ENCODE data around the gene SPANXC. TPM values are rescaled to one million over a fixed set of nuclear protein-coding genes. Genes with fewer than 3 reads are reported as not detected.

The SPANXC gene
- total and polyA plus RNA-seq, 2 of the 8 experiments (the other 6 are each of a cell fraction or from before 2014, with no cell fraction given), result not detected

GRCh38 chrX:141221611-141222010 is 20.7 kb downstream of the SPANXC start:
- 96% methylated on average over 2 of the region's 2 CpGs; no CpG with 5 or more reads in 1 of the 2 experiments for WGBS, 2 experiments (ENCODE audit: extremely low coverage in 1 of 2, insufficient coverage in 1 of 2, insufficient read length in 1 of 2, insufficient replicate concordance in 2 of 2, low coverage in 1 of 2, low lambda C conversion rate in 2 of 2, missing lambda C conversion rate in 1 of 2)

More at GRCh38 chrX:141221611-141222010, 20.7 kb downstream of the SPANXC start:
- Histone ChIP-seq H2BK120ac (replicated peaks; ENCODE audit: low read depth, low read length) (no peak overlapping the region), H3K9me3 (ENCODE audit: insufficient read depth in 2 of 2, low read depth in 1 of 2, low read length in 1 of 2) (no peaks in the 10 kb centered on the region), H3K23ac (ENCODE audit: insufficient read length) (no peak overlapping the region), H4K5ac (ENCODE audit: insufficient read length, low read depth, low read length) (no peak overlapping the region), H3K56ac (replicated peaks; ENCODE audit: insufficient read length, low read depth, low read length) (no peak overlapping the region), H2AFZ (ENCODE audit: low read length) (no peak overlapping the region), H4K91ac (replicated peaks; ENCODE audit: insufficient read length, low read length) (no peak overlapping the region), H4K8ac (ENCODE audit: extremely low read depth, insufficient read depth, low read length) (no peak overlapping the region), H3K4me1 (replicated peaks in 1 of 4; ENCODE audit: control insufficient read depth in 3 of 4, insufficient read depth in 4 of 4, low read length in 3 of 4) (no peaks in the 10 kb centered on the region), H3K36me3 (ENCODE audit: control insufficient read depth in 2 of 4, insufficient read depth in 4 of 4, low read length in 3 of 4) (no peaks in the 10 kb centered on the region), H3K14ac (ENCODE audit: insufficient read length) (no peak overlapping the region), H3K27me3 (replicated peaks in 1 of 4; ENCODE audit: control insufficient read depth in 3 of 4, extremely low read depth in 1 of 4, insufficient read depth in 3 of 4, low read length in 3 of 4) (no peaks in the 10 kb centered on the region), H4K20me1 (replicated peaks in 1 of 2; ENCODE audit: control insufficient read depth in 1 of 2, insufficient read depth in 2 of 2, low read length in 2 of 2) (no peaks in the 10 kb centered on the region), H2BK12ac (ENCODE audit: low read depth, low read length) (no peak overlapping the region), H3K79me1 (ENCODE audit: low read depth, low read length) (no peaks in the 10 kb centered on the region), H3K79me2 (ENCODE audit: control insufficient read depth in 1 of 2, insufficient read depth in 2 of 2, low read length in 2 of 2) (no peaks in the 10 kb centered on the region), H3K4me3 (ENCODE audit: extremely low read depth in 1 of 4, insufficient read depth in 2 of 4, low read depth in 3 of 4, low read length in 4 of 4) (no peak overlapping the region), H2BK5ac (ENCODE audit: low read depth, low read length) (no peak overlapping the region), H3K4ac (replicated peaks; ENCODE audit: insufficient read length, low read depth, low read length) (no peak overlapping the region), H2BK20ac (ENCODE audit: low read length) (no peak overlapping the region), H3K27ac (ENCODE audit: low read depth, low read length) (no peak overlapping the region), H2AK5ac (ENCODE audit: low read depth, low read length) (no peak overlapping the region), H3K23me2 (ENCODE audit: low read depth, low read length) (no peaks in the 10 kb centered on the region), H2BK15ac (ENCODE audit: low read length) (no peak overlapping the region), H3K9ac (replicated peaks in 1 of 4; ENCODE audit: extremely low read depth in 1 of 4, low read depth in 3 of 4, low read length in 3 of 4) (no peak overlapping the region), H3K18ac (ENCODE audit: extremely low read depth, low read length) (no peak overlapping the region), H3K4me2 (ENCODE audit: insufficient read depth in 1 of 2, low read depth in 2 of 2, low read length in 2 of 2) (no peak overlapping the region)
- ChIA-PET CTCF (ENCODE audit: partially characterized antibody) (no interaction called here), POLR2A (ENCODE audit: partially characterized antibody) (no interaction called here)
- no peak for TF ChIP-seq SP4 (IDR thresholded peaks at IDR 0.05; ENCODE audit: low read length)
- TF ChIP-seq SRF (IDR thresholded peaks at IDR 0.05; ENCODE audit: low read depth, low read length), result no peak
- no peak for TF ChIP-seq NANOG (IDR thresholded peaks at IDR 0.05; ENCODE audit: insufficient read depth, low read depth, low read length, poor library complexity, severe bottlenecking)
- DNase-seq (ENCODE audit: low read depth in 1 of 2, low spot score in 2 of 2) (no peak), FAIRE-seq (no peak)

Data from H1 (cell line).